GM12892 (cell line): ENCODE results near the gene LRRC1.

ENCODE experiments used
- POLR2A ChIP-seq: IDR thresholded peaks from 2 replicates; pipeline ENCODE4 v1.6.1; 2011; ENCODE audit warnings: low read depth, low read length, control low read depth
- TAF1 ChIP-seq: IDR thresholded peaks from 2 replicates; pipeline ENCODE4 v1.6.1; 2011; ENCODE audit warnings: low read depth, mild to moderate bottlenecking, control low read depth, low read length, borderline replicate concordance

DNA sequence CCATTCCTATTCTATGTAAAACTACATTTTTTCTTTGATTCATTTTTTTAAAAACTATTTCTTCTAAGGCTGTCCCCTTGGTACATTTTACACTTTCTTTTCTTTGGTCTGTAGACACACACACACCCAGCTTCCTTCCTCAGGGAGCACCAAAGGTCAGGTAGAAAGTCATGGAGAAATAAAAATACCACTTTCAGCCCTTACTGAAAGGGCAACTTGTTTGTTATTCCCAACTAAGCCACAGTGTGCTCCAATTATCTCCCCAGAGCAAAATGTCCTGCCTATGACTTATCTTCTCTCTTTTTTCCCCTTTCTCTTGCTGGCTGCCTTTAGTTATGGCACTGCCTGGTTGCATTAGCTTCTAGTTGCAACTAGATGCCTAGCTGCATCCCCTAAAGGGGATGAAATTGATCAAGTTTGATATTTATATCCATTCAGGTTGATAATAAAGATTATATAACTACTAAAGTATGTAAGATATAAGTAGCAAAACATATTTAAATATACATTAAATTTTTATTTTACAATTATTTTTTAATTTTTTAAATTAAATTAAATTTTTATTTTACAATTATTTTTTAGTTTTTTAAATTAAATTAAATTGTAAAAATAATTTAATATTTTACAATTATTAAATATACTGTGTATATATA is 21.6 kb upstream of the LRRC1 start:
- TF ChIP-seq POLR2A (no peak), TAF1 (no peak)
